Spleen (tissue), 11 donors: ENCODE data around the gene RAB11B. TPM values are rescaled to one million over a fixed set of nuclear protein-coding genes. Genes with fewer than 3 reads are reported as not detected.

ENCODE experiments used
- DNase-seq: peaks from one replicate; pipeline ENCODE4 v3.0.0-alpha.2; 2020
- H3K27ac ChIP-seq, 8 donors: fragments of 200-600 bp; sonication (generic) in 7 of 8; 1 replicate in 4 of 8; 2 replicates in 4 of 8; pipeline versions ENCODE4 v1.5.0 to v1.8.0; 2016 to 2021; ENCODE audit warnings: inconsistent platforms in 4 of 8, mild to moderate bottlenecking in 4 of 8, moderate library complexity in 1 of 8
- H3K27me3 ChIP-seq, 7 donors: fragments of 200-600 bp; sonication (generic) in 6 of 7; replicated peaks in 1 of 7; 1 replicate in 4 of 7; 2 replicates in 3 of 7; pipeline versions ENCODE4 v1.5.0 to v1.8.0; 2016 to 2021; ENCODE audit warnings: inconsistent platforms in 3 of 7, mild to moderate bottlenecking in 1 of 7
- H3K36me3 ChIP-seq, 6 donors: fragments of 200-600 bp; sonication (generic) in 5 of 6; 1 replicate in 4 of 6; 2 replicates in 2 of 6; pipeline versions ENCODE4 v1.5.0 to v1.8.0; 2016 to 2021; ENCODE audit warnings: inconsistent platforms in 2 of 6
- H3K4me1 ChIP-seq, 6 donors: fragments of 200-600 bp; sonication (generic) in 5 of 6; 1 replicate in 3 of 6; 2 replicates in 3 of 6; pipeline versions ENCODE4 v1.5.0 to v1.8.0; 2016 to 2021; ENCODE audit warnings: inconsistent platforms in 3 of 6
- H3K4me3 ChIP-seq, 8 donors: fragments of 200-600 bp; sonication (generic) in 7 of 8; 1 replicate in 4 of 8; 2 replicates in 4 of 8; pipeline versions ENCODE4 v1.5.0 to v1.8.0; 2016 to 2021; ENCODE audit warnings: inconsistent platforms in 4 of 8, mild to moderate bottlenecking in 4 of 8, moderate library complexity in 2 of 8
- H3K9me3 ChIP-seq, 8 donors: fragments of 200-600 bp; sonication (generic) in 7 of 8; 1 replicate in 4 of 8; 2 replicates in 4 of 8; pipeline versions ENCODE4 v1.5.0 to v1.8.0; 2016 to 2021; ENCODE audit warnings: inconsistent platforms in 4 of 8
- CTCF ChIP-seq, 11 experiments: fragments of 200-600 bp in 7 of 11; fragments of 450-650 bp in 4 of 11; sonication (generic) in 4 of 11; IDR thresholded peaks in 8 of 11; conservative IDR thresholded peaks in 3 of 11; 1 replicate in 7 of 11; 2 replicates in 4 of 11; pipeline versions ENCODE4 v1.4.0 to v1.8.0; 2016 to 2021; ENCODE audit warnings: antibody characterized with exemption in 11 of 11, inconsistent platforms in 4 of 11, mild to moderate bottlenecking in 1 of 11
- POLR2A ChIP-seq, 3 donors: fragments of 450-650 bp; IDR thresholded peaks; one replicate each; pipeline ENCODE4 v1.5.1; 2017; ENCODE audit warnings: antibody characterized with exemption in 3 of 3, mild to moderate bottlenecking in 1 of 3
- POLR2AphosphoS5 ChIP-seq, 3 donors: sonication (generic); formaldehyde crosslinking; IDR thresholded peaks; one replicate each; pipeline ENCODE4 v1.5.1; 2017; ENCODE audit warnings: antibody characterized with exemption in 3 of 3
- WGBS, 5 donors: extraction: QIAGEN DNeasy Blood & Tissue Kit in 3 of 5; methylation state at CpG; one replicate each; pipeline versions ENCODE4 v1.1.5 to v1.1.7; 2013 to 2018; 5-methylcytosine and 5-hydroxymethylcytosine counted together
- intact Hi-C: fragments of 100-400 bp; cut with DNase I; formaldehyde crosslinking; loops from one replicate; pipeline ENCODE4 v1.15.0; 2023; ENCODE audit warnings: low total_unique reads
- polyA plus RNA-seq, 3 donors: library from polyadenylated mRNA; stranded (reverse); fragments of 200-250 nt; gene quantifications; one replicate each; pipeline ENCODE4 v1.2.1, GENCODE V29; 2013
- total RNA-seq, 7 donors: library from RNA; depleted of rRNA in 3 of 7; stranded (reverse); fragments of >200 nt in 3 of 7; fragmentation: NEBNext Ultra II Directional in 4 of 7; extraction: Animal tissue kit (Norgen Biotek cat#: 25700) in 4 of 7; gene quantifications; one replicate each; pipeline versions ENCODE4 v1.1.0 to v1.2.1, GENCODE V29; 2016 to 2021
- donor health status: healthy with polysubstance abuse.
- donor health status: DM: no; HTN: no; CAD: no; lungs with moderate emphysema.
- donor health status: DM: no; HTN: no; CAD: no.
- donor health status: Bipolar disorder and iron deficiency.
- donor health status: healthy.
- donor health status: DM: no; HTN: no; CAD: no.
- donor health status: DM: yes; HTN: yes; CAD: no.

RAB11B gene
- total and polyA plus RNA-seq, 10 donors, result 42.0 to 114 (median 84.7) TPM

- Histone ChIP-seq H3K4me3 (no peak overlapping the region), H3K27ac (peak overlapping the region in 3 of 8 donors; percentile 14 to 99 (median 28)), H3K9me3 (no peaks in the 10 kb centered on the region), H3K27me3 (no peaks in the 10 kb centered on the region), H3K4me1 (peaks cover 19 to 80% (median 58%) of the 10 kb centered on the region in 6 donors), H3K36me3 (peaks cover 0 to 84% (median 22%) of the 10 kb centered on the region in 6 donors)
- no peak for TF ChIP-seq POLR2AphosphoS5 (IDR thresholded peaks at IDR 0.05)
- peak in 1 of 11 experiments; percentile 4 for TF ChIP-seq CTCF (IDR thresholded peaks at IDR 0.05 in 8 of 11, conservative IDR thresholded peaks at IDR 0.05 in 3 of 11)
- intact Hi-C loops, result no loop called here
- 58 to 78% (median 63%) methylated on average over 7 of the region's 7 CpGs for WGBS, 5 donors
- DNase-seq, result no peak
These were observed 7.1 kb downstream of the RAB11B start for GRCh38 chr19:8397271-8397670.

- Histone ChIP-seq H3K27me3 (no peaks in the 10 kb centered on the region), H3K9me3 (no peaks in the 10 kb centered on the region), H3K36me3 (peaks cover 0 to 89% (median 26%) of the 10 kb centered on the region in 6 donors), H3K4me1 (peaks cover 16 to 78% (median 55%) of the 10 kb centered on the region in 6 donors), H3K27ac (peak overlapping the region in 3 of 8 donors; percentile 14 to 99 (median 28)), H3K4me3 (no peak overlapping the region)
- TF ChIP-seq POLR2AphosphoS5 (IDR thresholded peaks at IDR 0.05), result no peak
- no peak for TF ChIP-seq CTCF (IDR thresholded peaks at IDR 0.05 in 8 of 11, conservative IDR thresholded peaks at IDR 0.05 in 3 of 11)
- no peak for TF ChIP-seq POLR2A (IDR thresholded peaks at IDR 0.05)
- DNase-seq, result no peak
- intact Hi-C loops, result no loop called here
- 84 to 95% (median 90%) methylated on average over 9 to 10 of the region's 10 CpGs for WGBS, 5 donors
These were observed 7.7 kb downstream of the RAB11B start for GRCh38 chr19:8397746-8398310.

- Histone ChIP-seq H3K4me1 (peaks cover 12 to 76% (median 50%) of the 10 kb centered on the region in 6 donors), H3K27me3 (no peaks in the 10 kb centered on the region), H3K9me3 (no peaks in the 10 kb centered on the region), H3K4me3 (no peak overlapping the region), H3K27ac (peak overlapping the region in 1 of 8 donors; percentile 99), H3K36me3 (peaks cover 0 to 89% (median 31%) of the 10 kb centered on the region in 6 donors)
- WGBS, 5 donors, result 56 to 81% (median 62%) methylated on average over 6 to 9 of the region's 9 CpGs
- DNase-seq, result no peak
- intact Hi-C loops, result no loop called here
- TF ChIP-seq CTCF (IDR thresholded peaks at IDR 0.05 in 8 of 11, conservative IDR thresholded peaks at IDR 0.05 in 3 of 11) (no peak), POLR2A (IDR thresholded peaks at IDR 0.05) (no peak), POLR2AphosphoS5 (IDR thresholded peaks at IDR 0.05) (peak in 1 of 3 donors; percentile 10)
These were observed 8.2 kb downstream of the RAB11B start for GRCh38 chr19:8398311-8398771.

GRCh38 chr19:8399681-8400188 is 9.6 kb downstream of the RAB11B start:
- 88 to 96% (median 94%) methylated on average over 26 to 34 of the region's 34 CpGs for WGBS, 5 donors
- Histone ChIP-seq H3K4me1 (peaks cover 0 to 69% (median 39%) of the 10 kb centered on the region in 6 donors), H3K36me3 (peaks cover 0 to 89% (median 45%) of the 10 kb centered on the region in 6 donors), H3K9me3 (no peaks in the 10 kb centered on the region), H3K27me3 (no peaks in the 10 kb centered on the region), H3K27ac (peak overlapping the region in 3 of 8 donors; percentile 11 to 56 (median 30)), H3K4me3 (no peak overlapping the region)
- TF ChIP-seq POLR2AphosphoS5 (IDR thresholded peaks at IDR 0.05) (peak in 1 of 3 donors; percentile 35), POLR2A (IDR thresholded peaks at IDR 0.05) (no peak), CTCF (IDR thresholded peaks at IDR 0.05 in 8 of 11, conservative IDR thresholded peaks at IDR 0.05 in 3 of 11) (no peak)
- DNase-seq, result no peak
- intact Hi-C loops, result loop anchor here (10.0 kb wide), 1 partner anchor 45 kb away; no protein-coding TSS in a partner anchor
